Peyer's patch (tissue), 4 donors: ENCODE data around the gene NLRP6.

ENCODE experiments used
- POLR2A ChIP-seq, 2 donors: fragments of 450-650 bp; IDR thresholded peaks; one replicate each; pipeline ENCODE4 v1.5.1; 2017; ENCODE audit warnings: antibody characterized with exemption in 2 of 2, mild to moderate bottlenecking in 2 of 2, moderate library complexity in 2 of 2
- TF ChIP-seq, protein P1 (sequence below), 6 experiments: fragments of 450-650 bp in 4 of 6; fragments of 200-600 bp in 2 of 6; sonication (generic) in 1 of 6; IDR thresholded peaks; one replicate each; pipeline ENCODE4 v1.5.1; 2017 to 2019; ENCODE audit warnings: antibody characterized with exemption in 6 of 6, mild to moderate bottlenecking in 3 of 6, moderate library complexity in 1 of 6

- TF ChIP-seq, protein P1, sequence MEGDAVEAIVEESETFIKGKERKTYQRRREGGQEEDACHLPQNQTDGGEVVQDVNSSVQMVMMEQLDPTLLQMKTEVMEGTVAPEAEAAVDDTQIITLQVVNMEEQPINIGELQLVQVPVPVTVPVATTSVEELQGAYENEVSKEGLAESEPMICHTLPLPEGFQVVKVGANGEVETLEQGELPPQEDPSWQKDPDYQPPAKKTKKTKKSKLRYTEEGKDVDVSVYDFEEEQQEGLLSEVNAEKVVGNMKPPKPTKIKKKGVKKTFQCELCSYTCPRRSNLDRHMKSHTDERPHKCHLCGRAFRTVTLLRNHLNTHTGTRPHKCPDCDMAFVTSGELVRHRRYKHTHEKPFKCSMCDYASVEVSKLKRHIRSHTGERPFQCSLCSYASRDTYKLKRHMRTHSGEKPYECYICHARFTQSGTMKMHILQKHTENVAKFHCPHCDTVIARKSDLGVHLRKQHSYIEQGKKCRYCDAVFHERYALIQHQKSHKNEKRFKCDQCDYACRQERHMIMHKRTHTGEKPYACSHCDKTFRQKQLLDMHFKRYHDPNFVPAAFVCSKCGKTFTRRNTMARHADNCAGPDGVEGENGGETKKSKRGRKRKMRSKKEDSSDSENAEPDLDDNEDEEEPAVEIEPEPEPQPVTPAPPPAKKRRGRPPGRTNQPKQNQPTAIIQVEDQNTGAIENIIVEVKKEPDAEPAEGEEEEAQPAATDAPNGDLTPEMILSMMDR (IDR thresholded peaks at IDR 0.05), result no peak
- no peak for TF ChIP-seq POLR2A (IDR thresholded peaks at IDR 0.05)
Observed at GRCh38 chr11:299081-299891, 21.1 kb downstream of the NLRP6 start, which contains the start of gene IFITM5.
